ENCODE measurements around the gene CNOT8.
A peak's percentile ranks its signal among the peaks of the same experiment; 100 is the strongest.
"Not testable (repeated sequence)": the region's sequence is repeated elsewhere in the genome, so short reads cannot be mapped to it uniquely, and the experiment has no call there.

CNOT8 gene

DNA sequence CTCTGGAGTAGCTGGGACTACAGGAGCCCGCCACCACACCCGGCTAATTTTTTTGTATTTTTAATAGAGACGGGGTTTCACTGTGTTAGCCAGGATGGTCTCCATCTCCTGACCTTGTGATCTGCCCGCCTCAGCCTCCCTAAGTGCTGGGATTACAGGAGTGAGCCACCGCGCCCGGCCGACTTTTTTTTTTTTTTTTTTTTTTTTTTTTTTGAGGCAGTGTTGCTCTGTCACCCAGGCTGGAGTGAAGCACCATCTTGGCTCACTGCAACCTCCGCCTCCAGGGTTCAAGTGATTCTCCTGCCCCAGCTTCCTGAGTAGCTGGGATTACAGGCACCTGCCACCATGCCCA lies 22.8 kb upstream of the CNOT8 start:
- not testable (repeated sequence) for DNase-seq (ENCODE audit: low read depth)

DNA sequence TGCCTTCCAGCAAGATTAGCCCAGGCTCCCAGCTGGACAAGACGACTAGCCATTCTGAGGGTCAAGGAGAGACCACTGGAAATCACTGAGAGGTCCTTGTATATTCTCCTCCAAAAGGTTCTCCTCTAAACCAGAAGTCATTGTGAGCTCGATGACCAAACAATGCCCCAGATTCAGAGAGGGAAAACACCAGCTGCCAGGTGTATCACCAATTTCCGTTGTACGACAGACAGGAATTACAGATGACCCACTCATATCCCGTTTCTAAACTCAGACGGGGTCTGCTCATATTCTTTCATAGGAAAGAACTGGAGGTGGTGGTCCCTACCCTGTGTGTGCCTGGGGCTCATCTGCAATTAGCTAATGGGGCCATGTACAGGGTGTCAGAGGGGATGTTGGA lies 22.2 kb upstream of the CNOT8 start:
- no peak for DNase-seq (ENCODE audit: low read depth)

DNA sequence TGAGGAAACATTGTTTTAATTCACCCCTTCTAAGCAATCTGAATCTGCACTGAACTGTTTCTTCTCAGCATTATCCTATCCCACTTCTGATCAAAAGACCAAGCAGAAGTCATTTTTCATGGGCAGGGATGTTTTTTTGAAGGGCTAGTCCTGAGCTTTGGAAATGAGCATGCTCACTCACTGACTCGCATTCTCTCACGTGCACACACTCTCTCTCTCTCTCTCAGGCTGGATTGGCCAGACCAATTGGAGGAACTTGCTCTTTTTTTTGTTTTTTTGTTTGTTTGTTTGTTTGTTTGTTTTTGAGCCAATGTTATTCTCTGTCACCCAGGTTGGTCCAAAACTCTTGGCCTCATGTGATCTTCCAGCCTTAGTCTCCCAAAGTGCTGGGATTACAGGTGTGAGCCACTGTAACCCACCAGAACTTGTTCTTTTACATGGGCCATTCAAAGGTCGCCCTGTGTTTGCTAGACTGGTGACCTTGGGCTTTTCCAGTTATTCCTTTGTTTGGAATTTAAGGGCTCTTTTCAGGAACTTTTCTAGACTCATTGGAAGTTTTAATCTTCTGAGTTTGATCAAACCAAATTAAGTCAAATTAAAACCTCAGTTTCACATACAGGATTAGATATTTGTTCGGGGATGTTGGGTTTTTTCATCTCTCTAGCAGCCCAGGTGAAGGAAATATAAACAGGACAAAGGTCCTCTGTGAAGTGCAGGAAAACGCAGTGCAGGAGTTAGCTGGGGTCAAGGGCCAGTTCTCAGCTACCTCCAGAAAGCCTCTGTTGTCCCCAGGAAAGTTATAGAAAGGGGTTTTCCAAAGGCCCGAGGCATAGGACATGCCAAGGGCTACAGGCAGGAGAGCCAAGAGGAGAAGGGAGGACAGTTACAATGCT lies 21.2 kb upstream of the CNOT8 start:
- DNase-seq (ENCODE audit: low read depth), result no peak

DNA sequence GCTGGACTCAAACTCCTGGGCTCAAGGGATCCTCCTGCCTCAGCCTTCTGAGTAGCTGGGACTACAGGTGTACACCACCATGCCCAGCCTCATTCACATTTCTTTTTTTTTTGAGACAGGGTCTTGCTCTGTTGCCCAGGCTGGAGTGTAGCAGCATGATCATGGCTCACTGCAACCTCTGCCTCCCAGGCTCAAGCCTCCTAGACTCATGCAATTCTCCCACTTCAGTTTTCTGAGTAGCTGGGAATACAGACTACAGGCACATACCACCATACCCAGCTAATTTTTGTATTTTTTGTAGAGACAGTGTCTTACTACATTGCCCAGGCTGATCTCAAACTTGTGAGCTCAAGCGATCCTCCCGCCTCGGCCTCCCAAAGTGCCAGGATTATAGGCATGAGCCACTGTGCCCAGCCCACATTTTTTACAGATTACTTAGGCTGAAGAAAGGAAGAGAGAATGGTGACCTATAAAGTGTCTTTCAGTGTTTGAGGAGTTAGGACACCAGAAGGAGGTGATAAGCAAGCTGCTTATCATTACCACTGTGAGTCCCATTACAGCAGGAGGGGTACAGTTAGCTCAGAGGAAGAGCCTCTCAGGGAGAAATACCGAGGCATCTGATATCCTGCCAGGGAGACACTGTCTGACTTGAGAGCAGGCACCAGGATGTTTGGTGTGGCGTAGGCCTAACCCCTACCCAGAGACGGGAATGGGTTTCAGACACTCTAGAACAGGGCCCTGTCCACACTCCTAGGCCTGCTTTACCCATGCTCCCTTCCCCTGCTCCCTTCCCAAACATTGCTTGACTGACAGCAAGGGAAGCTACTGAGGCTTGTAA lies 17.8 kb upstream of the CNOT8 start:
- DNase-seq (ENCODE audit: low read depth), result no peak

DNA sequence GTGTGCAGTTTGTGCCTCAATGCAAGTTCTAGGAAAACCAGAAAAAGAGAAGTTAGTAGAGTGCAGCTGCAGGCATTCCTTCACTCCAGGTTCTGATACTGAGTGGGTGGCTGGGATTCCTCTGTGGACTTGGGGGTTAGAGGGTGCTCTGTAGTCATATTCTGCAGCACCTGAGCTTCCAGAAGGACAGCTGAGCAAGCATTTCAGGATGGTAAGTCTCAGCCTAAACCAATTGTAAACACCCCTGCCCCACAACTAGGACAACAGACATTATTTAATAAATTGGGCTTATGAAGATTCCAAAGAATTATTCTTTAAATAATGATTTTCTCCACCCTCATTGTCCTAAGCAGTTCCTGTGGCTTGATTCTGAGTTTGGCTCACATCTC lies 17.2 kb upstream of the CNOT8 start:
- no peak for DNase-seq (ENCODE audit: low read depth)

DNA sequence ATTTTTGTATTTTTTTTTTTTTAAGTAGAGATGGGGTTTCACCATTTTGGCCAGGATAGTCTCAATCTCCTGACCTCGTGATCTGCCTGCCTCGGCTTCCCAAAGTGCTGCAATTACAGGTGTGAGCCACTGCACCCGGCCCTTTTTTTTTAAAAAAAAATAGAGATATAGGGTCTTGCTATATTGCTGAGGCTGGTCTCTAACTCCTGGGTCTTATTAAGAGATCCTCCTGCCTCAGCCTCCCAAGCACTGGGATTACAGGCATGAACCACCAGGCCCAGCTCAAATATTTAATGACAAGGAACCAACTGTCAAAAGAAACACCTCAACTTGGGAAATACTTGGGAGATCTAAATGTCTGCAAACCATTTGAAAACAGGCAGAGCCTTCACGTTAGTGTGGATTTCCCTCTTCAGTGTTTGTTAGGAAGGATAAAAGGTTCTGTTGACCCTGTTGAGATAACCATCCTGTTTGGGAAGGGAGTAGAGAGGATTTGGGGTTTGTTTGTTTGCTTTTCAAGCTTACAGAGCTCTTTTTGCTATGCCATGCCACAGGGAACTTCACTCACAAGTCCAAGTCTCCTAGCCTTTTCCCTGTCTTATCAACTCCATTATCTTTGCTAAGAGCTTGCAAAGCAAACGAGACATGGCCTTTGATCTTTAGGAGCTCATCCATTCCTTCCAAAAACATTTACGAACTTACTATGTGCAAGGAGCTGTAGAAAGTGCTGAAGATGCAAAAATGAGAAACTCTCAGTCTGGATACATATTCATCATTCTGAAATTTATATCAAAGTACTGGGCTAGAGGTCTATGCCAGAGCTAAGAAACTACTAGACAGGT lies 15.5 kb upstream of the CNOT8 start:
- no peak for DNase-seq (ENCODE audit: low read depth)

DNA sequence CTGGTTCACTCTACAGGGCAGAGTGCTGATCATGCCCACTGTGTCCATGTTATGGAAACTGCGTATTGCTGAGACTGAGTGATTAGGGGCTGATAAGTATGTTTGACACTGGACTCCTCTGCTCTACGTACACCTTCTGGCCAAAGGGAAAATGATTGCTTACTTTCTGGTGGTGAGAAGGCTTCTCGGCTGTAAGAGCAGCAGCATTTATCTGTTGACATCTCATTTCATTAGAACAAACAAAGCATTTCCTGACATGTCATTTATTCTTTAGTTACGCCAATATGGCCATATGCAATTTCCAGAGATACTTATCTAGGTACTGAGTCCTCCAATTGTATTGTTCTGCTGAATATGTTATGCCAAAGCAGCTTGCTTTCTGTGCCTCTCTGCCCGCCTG lies 13.6 kb upstream of the CNOT8 start:
- no peak for DNase-seq (ENCODE audit: low read depth)

DNA sequence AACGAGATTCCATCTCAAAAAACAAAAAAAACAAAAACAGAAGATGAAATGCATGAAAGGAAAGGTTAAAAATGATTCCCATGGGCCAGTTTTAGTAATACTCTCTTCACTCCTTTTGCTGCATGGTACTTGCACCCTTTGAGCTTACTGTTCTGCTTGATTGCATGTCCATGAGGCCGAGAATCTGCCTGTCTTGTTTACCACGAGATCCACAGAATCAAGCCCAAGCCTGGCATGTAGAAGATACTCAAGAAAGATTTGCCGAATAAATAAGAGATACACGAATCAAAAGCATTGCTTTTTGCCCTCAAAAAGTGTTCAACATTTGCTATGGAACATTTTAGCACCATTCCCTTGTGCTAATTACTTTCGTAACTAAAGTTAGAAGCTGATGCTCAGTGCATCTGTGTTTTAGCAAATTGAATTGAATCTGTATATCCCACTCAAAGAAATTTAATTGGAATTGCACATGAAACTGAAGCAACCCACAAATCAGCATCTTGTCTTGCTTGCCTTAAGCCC lies 9.1 kb upstream of the CNOT8 start:
- DNase-seq (ENCODE audit: low read depth), result no peak

DNA sequence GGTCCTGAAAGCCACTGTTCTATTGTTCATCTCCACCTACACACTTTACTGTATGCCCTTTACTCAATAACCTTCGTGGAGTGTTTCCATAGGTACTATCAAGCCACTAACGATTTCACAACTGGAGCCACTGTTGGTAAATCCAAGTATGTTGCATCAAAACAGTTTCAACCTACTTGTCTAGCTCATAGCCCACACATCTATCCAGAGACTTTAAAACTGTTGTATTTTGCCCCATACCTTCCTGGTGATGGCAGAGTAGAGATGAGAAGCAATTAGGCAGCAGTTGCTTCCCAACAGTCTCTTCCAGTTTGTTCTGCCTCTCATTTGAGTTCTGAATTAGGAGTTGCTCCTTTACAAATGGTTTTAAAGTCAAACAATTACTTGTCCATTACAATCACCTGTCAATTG lies 8.6 kb upstream of the CNOT8 start:
- no peak for DNase-seq (ENCODE audit: low read depth)

DNA sequence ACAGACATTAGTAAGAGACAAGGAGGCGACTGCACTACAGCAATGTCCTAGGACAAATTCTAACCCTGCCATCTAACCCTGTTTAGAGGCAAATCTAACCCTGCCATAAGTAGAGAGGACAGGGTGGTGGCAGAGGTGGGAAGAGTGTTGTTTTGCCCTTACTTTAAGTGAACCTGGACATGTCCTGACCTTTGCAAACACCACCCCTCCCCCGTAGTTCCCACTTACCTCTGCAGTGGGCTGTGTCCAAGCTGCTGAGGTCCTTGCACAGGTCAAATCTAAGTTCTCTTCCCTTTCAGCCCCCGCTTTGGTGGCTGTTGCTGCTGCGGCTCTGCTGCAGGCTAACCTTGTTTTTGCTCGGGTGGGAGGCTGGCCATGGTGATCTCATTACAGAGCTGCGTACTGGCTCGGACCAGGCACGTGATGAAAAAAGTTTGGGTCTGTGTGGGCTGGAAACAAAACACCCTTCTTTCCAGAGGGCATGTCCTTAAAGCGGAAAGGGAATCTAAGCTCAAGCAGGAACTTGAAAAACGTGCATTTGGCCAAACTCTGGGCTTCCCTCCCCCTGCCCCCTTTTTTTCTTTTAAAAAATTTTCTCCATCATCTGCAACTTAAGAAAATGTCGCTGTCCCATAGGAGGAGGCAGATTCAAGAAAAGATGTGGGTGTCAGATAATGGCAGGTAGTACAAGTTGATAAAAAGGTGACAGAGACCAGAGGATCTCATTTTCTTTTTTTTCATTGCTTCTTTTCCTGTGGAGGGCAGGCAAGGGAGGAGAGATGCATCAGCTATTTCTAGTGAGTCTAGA lies 8.0 kb upstream of the CNOT8 start, which contains the start of gene FAXDC2:
Gene FAXDC2 (minus strand): TSS at position 349 of the 808 bp plus-strand sequence. CDS start 12,425 bp downstream, outside the sequence.
- no peak for DNase-seq (ENCODE audit: low read depth)

DNA sequence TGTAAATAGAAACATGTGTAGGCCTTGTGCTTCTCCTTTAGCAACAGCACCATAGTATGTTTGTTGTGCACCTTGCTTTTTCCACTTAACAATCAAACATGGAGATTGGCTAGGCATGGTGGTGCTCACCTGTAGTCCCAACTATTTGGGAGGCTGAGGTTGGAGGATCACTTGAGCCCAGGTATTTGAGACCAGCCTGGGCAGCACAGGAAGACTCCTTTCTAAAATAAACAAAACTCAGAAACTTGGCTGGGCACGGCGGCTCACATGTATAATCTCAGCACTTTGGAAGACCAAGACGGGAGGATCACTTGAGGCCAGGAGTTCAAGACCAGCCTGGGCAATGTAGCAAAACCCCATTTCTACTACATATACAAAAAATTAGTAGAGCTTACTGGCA lies 7.1 kb upstream of the CNOT8 start:
- DNase-seq (ENCODE audit: low read depth), result no peak

DNA sequence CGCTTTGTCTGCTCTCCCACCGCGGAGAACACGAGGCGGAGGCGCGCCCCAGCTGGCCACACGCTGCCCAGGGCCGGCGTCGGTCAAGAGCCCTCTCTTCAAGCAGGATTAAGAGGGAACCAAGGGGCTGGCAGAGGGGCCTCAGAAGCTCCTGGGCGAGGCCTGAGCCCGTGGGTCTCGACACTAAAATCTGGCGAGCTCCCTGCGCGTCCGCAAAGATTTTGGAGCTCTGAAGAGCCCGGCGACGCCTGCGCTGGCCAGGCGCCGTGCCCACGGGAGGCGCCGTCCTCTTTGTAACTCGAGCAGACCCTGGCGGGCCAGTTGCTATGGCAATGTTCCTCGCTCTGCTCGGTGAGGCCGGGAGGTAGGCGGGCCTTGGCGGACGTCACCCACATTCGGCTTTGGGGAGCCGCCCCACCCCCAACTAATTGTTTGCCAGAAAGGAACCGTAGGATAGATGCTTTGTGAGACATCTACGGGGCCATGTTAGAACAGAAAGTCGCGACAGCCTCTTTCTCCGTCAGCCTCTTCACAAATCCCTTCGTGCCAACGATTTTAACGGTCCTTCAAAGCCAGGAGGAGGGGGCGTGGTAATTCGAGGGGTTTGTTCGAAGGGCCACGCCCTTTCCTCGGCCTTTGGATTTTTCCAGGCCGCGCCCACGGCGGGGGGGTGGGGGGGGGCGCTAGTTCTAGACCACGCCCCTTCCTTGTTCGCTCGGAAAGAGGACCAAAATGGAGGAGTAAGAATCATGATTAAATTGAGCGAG lies 714 bp upstream of the CNOT8 start:
- peak; percentile 82 for DNase-seq (ENCODE audit: low read depth)

DNA sequence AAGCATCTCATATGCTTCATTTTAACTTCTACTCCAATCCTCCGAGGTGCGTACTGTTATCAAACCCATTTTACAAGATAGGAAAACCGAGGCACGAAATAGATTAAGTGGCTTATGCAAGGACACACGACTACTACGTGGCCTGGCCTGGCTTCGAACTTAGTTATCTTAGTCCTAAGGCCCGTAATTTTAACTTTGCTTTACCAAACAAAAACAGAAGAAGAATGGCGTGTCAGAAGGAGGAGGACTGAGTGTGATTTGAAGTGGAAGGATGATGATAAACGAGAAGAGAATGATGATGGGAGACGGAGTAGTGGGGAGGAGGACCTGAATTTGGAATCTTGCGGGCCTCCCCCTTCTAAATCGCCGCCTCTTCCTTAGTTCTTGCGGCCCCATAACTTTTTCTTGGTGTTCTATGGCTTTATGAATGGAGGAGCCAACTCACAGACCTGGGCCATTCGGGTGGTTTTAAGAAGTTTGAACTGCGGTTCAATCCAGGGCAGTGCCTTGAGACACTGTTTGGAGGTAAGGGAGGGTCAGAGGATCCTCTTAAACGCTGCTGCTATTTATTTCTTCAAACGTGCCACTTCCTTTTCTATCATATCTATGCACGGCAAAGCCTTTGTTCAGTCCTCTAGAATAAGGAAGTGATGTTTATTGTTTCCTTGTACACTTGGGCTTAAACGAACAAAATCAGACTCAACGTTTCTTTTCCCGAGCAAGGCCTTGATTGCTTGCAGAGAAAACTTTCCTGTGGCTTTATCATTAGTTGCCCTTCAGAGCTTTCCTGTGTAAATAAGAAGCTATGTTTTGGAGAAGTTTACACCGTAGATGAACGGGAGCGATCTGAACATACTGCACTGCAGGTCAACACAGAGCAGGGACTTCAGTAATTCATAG lies 795 bp downstream of the CNOT8 start:
- no peak for DNase-seq (ENCODE audit: low read depth)

DNA sequence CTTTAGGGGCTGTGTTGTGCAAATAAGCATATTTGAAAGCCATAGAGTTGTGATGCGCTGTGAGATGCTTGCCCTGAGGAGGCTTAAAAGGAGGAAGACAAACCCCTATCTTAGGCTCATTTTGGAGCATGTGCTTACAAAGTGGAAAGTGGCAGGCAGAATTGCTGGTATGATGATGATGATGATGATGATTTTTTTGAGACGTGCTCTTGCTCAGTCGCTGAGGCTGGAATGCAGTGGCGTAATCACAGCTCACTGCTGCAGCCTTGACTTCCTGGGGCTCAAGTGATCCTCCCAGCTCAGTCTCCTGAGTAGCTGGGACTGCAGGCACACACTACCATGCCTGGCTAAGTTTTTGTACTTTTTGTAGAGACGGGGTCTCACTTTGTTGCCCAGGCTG lies 1.7 kb downstream of the CNOT8 start:
- DNase-seq (ENCODE audit: low read depth), result no peak

DNA sequence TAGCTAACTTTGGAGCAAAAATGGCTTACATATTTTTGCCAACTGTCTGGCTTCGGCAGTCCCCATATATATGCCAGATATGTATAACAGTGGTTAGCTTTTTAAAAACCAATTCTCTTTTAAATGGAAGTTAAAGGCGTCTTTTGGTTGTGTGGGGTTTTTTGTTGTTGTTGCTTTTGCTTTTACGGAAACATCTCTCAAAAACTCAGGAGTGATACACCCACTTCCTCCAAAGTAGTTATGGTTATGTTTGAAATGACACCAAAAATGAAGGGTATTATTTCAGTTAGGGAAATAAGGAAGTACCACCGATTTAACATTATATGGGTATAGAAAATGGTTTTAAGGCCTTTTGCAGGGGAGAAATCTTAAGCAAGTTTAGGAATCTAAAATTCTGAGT lies 2.3 kb downstream of the CNOT8 start:
- DNase-seq (ENCODE audit: low read depth), result no peak

DNA sequence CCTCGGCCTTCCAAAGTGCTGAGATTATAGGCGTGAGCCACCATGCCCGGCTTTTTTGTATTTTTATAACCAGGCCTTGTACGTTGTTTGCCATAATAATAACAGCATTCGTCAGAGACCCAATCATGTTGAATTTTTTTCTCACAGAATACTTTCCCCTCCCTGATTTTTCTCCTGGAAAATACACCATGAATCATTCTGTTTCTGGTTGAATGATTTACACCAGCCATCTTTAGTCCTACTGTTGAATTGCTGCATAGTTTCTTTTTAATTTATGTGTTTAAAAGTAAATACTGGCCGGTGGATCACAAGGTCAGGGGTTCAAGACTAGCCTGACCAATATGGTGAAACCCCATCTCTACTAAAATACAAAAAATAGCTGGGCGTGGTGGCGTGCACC lies 3.5 kb downstream of the CNOT8 start:
- DNase-seq (ENCODE audit: low read depth), result no peak

DNA sequence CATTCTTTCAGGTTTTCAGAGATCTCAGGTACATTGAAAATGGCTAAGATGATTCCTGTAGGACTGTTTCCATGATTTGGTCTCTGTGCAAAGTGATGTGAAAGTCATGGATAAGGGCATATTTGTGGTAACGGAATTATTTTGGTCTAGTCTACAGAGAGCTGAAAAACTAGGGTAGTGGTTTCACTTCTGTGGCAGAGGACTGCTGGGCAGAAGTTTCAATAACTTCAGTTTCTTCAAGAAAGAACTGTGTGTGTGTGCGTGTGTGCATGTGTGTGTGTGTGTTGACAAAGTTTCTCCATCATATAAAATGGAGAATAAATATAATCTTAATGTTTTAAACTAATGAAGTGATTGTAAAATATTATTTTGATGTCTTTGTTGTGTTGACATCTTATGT lies 4.3 kb downstream of the CNOT8 start:
- DNase-seq (ENCODE audit: low read depth), result no peak

DNA sequence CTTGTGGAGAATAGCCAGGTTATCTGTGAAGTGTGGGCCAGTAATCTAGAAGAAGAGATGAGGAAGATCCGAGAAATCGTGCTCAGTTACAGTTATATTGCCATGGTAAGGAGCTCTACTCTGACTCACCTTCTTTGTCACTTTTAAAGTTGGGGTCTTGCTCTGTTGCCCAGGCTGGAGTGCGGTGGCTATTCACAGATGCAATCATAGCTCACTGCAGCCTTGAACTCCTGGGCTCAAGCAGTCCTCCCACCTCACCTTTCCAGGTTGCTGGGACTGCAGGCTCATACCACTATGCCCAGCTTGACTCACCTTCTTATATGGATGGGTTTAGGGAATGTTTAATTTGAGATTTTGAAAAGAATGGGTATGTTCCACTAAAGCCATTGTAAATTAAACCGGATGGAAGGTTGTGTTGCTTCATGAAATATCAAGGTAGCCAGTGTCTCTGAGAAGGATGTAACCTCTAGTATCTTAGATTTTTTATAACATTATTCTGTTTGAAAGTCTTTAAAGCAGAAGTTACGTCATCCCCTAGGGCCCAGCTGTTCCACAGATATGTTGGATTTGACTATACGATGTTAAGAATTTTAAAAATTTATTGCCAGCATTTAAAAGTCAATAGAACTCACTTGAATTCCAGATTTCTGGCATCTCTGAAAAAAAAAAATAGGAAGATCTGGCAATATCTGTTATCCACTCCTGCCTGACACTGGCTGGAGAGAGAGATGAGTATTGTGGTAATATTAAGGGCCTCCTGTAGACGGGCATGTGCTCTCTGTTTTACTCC lies 5.1 kb downstream of the CNOT8 start:
- DNase-seq (ENCODE audit: low read depth), result no peak
